ENCODE results near the gene BCL7B.

DNA sequence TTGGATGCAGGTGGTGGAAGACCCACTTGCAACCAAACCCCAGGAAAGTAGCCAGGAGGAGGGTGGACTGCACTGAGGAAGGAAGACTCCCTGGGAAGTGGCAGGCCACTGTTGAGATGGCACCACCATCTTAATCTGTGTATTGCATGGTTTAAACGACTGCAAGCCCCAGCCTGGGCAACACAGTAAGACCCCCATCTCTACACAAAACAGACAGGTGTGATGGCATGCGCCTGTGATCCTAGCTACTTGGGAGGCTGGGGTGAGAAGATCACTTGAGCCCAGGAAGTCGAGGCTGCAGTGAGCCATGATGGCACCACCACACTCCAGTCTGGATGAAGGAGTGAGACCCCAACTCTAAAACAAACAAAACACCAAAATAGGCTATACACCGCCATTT, 9.7 kb upstream of the BCL7B start:
- TF ChIP-seq, protein P1, sequence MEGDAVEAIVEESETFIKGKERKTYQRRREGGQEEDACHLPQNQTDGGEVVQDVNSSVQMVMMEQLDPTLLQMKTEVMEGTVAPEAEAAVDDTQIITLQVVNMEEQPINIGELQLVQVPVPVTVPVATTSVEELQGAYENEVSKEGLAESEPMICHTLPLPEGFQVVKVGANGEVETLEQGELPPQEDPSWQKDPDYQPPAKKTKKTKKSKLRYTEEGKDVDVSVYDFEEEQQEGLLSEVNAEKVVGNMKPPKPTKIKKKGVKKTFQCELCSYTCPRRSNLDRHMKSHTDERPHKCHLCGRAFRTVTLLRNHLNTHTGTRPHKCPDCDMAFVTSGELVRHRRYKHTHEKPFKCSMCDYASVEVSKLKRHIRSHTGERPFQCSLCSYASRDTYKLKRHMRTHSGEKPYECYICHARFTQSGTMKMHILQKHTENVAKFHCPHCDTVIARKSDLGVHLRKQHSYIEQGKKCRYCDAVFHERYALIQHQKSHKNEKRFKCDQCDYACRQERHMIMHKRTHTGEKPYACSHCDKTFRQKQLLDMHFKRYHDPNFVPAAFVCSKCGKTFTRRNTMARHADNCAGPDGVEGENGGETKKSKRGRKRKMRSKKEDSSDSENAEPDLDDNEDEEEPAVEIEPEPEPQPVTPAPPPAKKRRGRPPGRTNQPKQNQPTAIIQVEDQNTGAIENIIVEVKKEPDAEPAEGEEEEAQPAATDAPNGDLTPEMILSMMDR (IDR thresholded peaks at IDR 0.05): no peak
- no peak for TF ChIP-seq ZFX (IDR thresholded peaks at IDR 0.05; ENCODE audit: borderline replicate concordance)
